Renal cortical epithelial cell (primary cell): ENCODE measurements around the gene KCTD21. TPM values are rescaled to one million over a fixed set of nuclear protein-coding genes. Genes with fewer than 3 reads are reported as not detected.

Experiments used
- DNase-seq: peaks from one replicate; pipeline ENCODE4 v3.0.0-alpha.2; 2011; ENCODE audit warnings: low read depth
- total RNA-seq: library from RNA; depleted of rRNA; stranded (reverse); fragments of >200 nt; gene quantifications from 2 replicates; pipeline ENCODE4 v1.2.3, GENCODE V29; 2014

The KCTD21 gene
- total RNA-seq, 1 donor from 2014 or later, result 12.6 TPM

DNA sequence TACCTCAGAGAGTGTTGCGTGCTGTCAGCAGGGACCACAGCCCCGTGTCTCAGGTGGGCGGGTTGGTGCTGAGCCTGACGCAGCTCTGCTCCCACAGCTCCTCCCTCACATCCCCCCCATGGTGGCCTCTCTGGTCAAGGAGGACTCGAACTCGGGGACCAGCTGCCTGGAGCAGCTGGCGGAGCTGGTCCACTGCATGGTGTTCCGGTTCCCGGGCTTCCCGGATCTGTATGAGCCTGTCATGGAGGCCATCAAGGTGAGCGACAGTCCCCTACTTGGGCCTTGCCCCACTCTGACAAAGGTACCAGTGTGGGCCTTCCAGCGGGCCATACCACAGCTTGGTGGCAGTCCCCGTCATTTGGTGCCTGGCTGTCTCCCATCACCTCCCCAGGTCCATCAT, 12.1 kb upstream of the KCTD21 start:
- no peak for DNase-seq

DNA sequence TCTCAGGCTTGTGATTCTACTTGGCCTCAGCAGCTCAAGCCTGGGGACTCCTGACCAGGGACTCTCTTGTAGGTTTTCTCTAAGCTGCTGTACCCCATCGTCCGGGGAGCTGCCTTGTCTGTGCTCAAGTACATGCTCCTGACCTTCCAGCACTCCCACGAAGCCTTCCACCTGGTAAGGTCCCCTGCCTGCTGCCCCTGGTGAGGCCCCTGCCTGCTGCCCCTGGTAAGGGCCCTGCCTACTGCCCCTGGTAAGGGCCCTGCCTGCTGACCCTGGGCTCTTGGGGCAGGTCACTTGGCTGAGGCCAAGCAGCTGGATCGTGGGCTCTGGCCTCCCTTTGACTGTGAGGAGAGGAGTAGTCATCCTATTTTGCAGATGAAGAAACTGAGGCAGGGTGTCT, 11.6 kb upstream of the KCTD21 start:
- DNase-seq, result no peak

DNA sequence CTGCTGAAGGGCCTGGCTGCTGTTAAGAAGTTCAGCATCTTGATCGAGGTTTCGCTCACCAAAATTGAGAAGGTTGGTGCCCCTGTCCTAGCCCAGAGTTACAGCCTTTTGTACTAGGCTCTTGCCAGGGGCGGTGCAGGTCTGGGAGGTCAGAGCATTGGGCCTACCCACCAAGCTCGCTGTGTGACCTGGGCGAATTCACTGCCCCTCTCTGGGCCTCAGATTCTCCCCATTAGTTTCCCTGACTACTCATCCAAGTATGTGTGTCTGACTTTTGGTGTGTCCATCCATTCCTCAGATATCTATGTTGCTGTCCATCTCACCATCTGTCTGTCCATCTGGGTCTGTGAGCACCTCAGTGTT, 11.2 kb upstream of the KCTD21 start:
- DNase-seq, result no peak

DNA sequence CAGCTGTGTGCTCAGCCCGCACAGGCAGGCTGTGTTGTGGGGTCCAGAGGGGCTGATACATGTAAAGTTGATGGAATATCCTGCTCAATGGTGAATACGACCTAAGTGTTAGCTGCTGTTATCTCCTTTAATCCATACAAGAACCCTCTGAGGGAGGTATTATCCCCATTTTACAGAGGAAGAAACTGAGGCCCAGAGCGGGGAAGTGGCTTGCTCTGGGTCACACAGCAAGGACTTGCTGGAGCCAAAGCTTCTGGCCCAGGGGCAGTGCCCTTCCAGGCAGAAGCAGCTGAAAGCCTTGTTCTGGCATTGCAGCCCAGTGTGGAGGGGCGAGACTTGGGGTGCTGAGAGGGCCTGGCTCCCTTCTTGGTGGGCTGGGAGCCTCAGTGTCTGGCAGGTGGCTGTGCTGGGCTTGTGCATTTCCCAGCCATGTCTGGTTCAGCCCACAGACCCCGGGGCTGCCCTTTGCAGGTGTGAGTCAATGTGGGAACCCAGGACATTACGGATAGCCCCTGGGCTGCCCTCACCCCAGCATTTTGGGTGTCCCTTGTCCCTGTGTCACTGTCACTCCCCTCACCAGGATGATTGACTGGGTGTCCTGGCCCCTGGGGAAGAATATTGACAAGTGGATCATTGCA, 10.7 kb upstream of the KCTD21 start:
- DNase-seq, result no peak

DNA sequence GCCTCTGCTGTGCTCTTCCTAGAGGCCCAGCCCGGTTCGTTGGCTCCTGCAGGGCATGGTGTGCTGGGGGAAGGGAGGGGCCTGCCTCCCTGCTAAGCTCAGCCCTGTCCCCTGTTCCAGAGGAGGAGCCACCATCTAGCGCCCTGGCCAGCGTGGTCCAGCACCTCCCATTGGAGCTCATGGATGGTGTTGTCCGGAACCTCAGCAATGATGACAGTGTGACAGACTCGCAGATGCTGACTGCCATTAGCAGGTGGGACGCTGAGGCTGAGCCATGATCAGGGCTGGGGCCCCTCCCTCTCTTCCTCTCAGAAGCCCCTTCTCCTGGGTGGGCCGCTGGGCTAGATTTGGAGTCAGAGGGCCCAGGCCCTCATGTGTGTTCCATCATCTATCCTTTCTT, 9.4 kb upstream of the KCTD21 start:
- DNase-seq, result no peak

DNA sequence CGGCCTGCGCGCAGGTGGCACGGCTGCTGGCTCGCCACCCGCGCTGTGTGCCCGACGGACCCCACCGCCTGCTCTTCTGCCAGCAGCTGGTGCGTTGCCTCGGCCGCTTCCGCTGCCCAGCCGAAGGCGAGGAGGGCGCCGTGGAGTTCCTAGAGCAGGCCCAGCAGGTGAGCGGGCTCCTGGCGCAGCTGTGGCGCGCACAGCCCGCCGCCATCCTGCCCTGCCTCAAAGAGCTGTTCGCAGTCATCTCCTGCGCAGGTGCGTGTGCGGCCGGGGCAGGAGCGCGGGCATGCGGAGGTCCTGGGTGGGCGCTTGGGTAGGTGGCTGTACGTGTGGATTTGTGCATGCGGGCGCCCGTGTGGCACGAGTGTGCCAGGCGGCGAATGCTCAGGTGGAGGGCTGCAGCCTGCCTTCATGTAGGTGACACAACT, 8.2 kb upstream of the KCTD21 start:
- DNase-seq, result no peak

DNA sequence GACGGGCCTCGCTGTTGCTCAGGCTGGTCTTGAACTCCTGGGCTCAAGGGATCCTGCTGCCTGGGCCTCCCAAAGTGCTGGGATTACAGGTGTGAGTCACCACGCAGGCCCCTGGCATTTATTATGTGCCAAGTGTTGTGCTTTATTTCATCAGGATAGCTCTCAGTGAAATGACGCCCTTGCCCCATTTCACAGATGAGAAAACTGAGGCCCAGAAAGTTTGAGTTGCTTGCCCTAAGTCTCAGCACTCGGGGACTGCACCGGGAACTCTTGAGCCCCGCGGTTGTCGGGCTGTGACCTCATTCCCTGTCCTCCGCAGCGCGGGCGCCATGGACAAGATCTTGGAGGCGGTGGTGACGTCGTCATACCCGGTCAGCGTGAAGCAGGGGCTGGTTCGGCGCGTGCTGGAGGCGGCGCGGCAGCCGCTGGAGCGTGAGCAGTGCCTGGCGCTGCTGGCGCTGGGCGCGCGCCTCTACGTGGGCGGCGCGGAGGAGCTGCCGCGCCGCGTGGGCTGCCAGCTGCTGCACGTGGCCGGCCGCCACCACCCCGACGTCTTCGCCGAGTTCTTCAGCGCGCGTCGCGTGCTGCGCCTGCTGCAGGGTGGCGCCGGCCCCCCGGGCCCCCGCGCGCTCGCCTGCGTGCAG, 7.6 kb upstream of the KCTD21 start:
- DNase-seq, result no peak

DNA sequence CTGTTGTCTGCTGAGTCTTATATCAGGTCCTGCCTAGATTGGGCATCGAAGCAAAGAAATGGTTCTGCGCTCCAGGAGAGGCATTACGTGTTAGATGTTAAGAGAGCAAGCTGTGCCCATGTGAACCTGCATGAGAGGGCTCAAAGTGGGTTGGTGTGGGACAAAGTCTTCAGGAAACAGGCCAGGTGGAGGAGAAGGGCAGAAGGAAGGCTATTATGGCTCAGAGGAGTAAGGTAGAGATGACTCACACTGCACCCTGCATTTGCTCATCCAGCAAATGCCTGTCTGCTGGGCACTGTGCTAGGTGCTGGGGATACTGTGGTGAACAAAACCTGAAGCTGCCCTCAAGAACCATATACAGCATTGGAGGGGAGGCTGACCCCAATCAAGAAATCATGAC, 6.1 kb upstream of the KCTD21 start:
- DNase-seq, result peak; percentile 32

DNA sequence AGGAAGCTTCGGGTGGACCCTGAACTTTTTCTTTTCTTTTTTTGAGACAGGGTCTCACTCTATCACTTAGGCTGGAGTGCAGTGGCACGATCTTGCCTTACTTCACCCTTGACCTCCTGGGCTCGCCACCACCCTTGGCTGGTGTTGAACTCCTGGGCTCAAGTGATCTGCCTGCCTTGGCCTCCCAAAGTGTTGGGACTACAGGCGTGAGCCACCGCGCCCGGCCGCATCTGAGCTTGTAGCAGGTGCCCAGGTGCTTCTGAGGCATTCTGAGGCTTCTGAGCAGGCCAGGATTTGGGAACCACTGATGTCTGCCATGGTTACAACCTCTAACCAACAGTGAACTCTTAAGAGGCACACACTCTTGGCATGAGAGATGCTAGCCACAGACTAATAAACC, 5.4 kb upstream of the KCTD21 start:
- no peak for DNase-seq

DNA sequence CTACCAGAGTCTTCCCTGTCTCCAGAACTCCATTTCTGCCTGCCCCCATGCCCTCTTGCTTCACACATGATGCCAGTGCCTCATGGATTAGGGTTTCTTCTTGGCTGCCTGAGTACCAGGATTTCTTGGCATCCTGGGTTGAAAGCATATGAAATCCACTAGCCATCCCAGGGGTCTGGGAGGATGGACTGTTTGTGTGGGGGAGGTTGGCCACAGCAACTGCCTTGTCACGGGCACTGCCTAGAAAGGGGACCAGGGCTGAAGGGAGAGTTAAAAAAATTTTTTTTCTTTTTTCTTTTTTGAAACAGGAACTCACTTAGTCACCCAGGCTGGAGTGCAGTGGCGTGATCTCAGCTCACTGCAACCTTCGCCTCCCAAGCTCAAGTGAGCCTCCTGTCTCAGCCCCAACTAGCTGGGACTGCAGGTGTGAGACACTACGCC, 4.5 kb upstream of the KCTD21 start:
- peak; percentile 22 for DNase-seq

DNA sequence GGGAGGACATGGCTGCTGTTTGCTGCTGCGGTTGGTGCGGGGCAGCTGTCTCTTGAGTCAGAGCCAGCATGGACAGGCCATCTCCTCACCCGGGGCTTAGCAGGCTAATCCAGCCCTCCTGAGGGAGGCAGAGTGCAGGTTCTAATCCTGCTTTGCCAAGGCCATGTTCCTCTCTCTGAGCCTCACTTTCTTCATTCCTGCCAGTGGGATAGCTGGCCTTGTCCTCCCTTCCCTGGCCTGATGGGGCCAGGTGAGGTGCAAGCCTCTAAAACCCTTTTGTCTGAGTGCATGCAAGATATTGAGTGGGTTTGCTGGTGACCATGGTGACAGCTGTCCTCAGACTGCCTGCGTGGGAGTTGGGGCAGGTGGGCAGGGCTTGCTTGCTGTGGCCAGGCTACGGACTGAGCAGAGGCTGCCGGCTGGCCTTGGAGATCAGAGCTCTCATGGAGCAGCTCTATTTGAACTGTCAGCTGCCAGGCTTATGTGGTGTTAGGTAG, 3.8 kb upstream of the KCTD21 start:
- DNase-seq, result no peak

DNA sequence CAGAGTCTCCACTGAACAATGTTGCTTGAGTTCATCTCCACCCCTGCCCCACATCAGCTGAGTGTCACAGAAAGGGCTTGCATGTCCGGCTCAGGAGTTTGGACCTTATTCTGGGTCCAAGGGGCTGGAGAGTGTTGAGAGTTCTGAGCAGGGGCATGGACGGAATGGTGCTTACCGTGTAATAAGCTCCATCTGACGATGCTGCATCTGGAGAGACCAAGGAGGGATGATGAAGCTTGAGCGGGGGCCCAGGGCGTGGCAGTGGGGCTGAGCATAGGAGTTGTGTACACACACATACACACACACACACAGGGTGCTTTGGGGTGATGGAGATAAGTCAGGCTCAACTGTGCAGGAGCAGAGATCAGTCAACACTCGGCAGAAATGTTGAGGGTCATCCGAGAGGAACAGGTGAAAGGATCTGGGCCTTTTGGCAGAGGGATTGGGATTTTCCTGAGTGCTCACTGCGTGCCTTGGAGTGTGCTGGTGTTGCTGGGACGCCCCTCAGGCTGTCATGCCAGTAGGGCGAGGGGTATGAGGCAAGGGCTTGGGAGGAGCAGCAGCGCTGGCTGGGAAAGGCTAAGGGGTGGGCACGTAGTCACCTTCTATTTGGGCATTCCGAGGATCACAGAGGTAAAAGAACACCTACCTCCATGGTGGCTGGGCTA, 2.6 kb upstream of the KCTD21 start:
- DNase-seq, result no peak

DNA sequence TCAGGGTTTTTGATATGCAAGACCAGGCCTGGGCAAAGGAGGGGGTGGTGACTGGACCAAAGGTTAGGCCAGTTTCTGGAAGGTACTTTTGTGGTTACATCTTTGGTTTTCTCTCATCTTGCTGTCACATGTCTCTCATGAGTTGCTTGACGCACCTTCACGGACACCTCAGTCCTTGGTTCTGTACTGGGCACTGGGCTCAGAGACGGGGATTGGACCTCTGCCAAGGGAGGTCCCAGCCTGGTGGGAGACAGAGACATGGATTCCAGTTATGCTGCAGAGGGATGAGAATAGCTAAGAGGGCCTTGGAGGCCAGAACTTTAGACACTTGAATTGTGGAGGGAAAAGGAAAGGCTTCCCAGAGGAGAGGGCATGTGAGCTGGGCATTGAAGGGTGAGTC, 1.9 kb upstream of the KCTD21 start:
- no peak for DNase-seq

DNA sequence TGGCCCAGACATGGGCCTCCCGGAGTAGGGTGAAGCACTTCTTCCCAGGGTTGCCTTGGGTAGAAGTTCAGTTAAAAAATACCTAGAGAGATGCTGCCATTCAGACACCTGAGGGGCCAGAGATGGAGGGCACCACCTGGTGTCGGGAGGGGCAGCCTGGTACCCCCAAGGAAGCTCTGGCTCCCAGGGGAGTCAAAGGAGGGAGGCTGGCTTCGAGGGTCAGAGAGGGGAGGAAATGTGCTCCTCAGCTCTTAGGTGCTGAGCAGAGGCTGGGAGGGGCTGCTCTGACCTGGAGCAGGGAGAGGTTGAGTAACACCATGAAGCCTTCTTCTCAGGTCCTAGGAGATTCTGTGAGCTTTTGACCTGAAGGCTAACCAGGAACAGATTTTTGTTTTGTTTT, 1.4 kb upstream of the KCTD21 start:
- DNase-seq, result no peak

DNA sequence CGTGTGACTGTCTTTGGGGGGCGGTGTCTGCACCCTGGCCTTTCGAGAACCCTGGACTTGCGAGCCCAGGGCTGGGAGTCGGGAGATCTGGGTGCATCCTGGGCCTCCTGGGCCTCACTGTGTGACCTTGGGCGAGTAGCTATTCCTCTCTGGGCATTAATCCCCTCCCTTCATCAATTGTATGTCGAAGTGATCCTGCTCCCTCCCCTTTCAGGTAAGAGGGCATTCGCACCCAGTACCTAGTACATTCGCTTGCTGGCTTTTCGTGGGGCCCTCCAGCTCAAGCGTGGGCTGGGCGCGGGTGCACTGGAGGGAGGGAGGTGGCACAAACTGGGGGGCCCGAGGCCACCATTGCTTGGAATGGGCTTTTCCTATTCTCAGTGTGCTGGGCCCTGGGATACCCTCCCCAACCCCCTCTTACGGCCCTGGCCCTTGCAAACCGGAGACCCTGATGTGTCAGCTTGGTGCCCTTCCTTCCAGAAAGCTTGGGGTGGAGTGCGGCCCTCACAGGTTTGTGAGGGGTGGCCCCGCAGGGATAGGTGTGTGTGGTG, 823 bp upstream of the KCTD21 start:
- no peak for DNase-seq

DNA sequence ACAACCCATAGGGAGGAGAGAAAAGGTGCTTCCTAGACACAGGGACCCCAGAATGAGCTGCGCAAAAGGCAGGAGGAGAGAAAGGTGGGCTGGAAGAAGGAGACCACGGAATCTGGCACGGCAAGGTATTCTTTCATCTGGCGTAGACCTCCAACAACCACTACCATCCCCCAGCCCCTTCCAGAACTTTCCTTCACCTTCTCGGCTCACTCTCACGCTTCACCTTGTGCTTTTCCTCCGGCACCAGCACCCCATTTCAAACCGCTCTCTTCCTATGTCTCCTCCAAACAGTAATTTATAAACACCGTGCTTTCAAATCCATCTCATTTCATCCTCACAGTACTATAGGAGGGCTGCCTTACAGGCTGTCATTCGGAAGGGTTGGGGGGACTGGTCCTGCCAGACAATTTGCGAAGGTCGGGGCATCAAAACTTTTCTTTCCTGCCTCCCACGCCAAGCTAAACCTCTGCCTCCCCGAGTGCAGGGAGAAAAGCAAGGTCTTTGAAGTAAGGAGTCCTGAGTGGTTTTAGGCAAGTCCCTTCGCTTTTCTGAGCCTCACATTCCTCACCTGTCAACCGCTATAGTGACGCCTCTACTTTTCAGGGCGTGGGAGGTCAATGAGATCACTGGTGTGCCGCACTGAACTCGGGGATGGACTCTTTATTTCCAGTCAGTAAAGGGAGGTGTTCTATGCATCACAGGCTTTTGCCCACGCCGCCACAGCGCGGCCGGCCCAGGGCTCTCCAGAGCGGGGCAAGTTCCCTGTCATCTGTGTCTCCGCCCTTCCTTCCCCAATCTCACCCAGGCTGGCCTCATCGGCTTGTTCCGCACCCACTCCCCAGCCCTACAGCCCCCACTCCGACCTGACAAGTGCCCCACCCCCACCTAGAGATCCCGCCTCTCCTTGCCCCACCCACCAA, 800 bp downstream of the KCTD21 start:
- peak; percentile 31 for DNase-seq

DNA sequence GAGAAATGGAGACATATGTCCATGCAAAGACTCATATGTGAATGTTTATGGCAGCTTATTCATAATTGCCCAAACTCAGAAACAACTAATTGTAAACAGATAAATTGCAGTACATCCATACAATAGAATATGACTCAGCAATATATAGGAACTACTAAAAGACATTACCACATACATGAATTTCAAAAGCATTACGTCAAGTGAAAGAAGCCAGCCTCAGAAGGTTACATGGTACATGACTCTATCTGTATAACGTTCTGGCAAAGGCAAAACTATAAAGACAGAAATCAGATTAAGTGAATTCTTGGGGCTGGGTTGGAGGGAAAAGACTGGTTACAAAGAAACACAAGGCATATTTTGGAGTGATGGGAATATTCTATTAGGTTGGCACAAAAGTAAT, 7.2 kb downstream of the KCTD21 start:
- DNase-seq, result no peak

DNA sequence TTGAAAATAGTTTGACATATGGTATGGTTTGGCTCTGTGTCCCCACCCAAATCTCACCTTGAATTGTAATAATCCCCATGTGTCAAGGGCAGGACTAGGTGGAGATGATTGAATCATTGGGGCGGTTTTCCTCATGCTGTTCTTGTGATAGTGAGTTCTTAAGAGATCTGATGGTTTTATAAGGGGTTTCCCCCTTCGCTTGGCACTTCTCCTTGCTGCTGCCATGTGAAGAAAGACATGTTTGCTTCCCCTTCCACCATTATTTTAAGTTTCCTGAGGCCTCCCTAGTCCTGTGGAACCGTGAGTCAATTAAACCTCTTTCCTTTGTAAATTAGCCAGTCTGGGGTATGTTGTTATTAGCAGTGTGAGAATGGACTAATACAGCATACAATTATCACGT, 7.7 kb downstream of the KCTD21 start:
- DNase-seq, result no peak

DNA sequence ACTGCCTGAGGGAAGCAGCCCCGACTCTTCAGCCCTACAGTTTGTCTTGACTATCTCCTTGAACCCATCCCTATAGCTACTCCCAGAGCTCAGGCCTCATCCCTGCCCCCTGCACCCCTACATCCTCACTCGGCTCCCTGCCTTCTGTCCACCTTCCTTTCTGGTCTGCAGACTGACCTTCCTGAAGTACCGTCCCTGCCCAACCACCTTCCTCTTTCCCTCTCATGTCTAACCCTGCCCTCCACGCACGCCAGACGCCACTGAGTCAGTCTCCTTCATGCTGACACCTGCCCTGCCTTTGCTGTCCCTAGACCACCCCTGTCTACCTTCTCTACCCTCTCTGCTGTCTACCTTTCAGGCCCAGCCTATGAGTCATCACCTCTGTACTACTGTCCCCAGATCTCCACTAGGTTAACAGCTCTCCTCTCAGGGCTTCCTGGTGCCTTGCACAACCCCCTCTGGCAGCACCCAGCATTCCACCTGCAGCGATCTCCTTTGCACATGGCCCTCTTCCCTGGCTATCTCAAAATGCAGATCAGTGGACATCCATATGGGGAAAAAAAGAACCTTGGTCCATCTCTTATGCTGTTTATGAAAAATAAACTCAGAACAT, 8.9 kb downstream of the KCTD21 start:
- peak; percentile 38 for DNase-seq

DNA sequence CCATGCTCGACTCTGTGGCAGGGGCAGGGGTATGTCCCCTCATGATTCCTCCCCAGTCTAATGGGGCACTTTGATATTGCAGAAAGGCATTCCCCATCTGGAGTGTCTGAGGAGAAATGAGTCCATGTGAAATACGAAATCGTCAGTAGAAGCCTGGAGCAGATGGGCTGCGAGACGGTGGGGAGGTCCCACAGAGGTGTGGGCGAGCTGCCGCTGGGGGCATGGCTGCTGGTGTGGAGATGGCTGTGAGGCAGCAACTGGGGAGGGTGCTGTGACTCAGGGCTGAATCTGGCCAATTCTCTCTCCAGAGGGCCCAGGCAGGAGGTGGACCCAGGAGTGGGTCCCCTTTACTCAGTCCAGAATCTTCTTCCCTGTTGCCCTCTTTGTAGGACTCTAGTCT, 11.2 kb downstream of the KCTD21 start:
- no peak for DNase-seq

DNA sequence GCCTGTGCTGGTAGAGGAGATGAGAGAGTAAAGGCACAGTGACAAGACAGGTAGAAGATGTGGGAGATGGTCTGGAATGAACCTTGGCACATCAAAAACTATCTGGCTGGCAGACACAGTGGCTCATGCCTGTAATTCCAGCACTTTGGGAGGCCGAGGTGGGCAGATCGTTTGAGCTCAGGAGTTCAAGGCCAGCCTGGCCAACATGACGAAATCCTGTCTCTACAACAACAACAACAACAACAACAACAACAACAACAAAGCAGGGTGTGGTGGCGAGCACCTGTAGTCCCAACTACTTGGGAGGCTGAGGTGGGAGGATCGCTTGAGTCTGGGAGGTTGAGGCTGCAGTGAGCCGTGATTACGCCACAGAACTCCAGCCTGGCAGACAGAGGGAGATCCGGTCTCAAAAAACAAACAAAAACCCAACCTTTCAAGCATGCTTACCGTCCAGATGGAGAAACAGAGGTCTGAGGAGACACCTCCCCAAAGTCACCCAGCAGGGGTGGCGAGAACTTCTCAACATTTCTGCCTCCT, 11.8 kb downstream of the KCTD21 start:
- DNase-seq, result no peak
